Measurements from ENCODE around the gene IGSF9.

Gene IGSF9

DNA sequence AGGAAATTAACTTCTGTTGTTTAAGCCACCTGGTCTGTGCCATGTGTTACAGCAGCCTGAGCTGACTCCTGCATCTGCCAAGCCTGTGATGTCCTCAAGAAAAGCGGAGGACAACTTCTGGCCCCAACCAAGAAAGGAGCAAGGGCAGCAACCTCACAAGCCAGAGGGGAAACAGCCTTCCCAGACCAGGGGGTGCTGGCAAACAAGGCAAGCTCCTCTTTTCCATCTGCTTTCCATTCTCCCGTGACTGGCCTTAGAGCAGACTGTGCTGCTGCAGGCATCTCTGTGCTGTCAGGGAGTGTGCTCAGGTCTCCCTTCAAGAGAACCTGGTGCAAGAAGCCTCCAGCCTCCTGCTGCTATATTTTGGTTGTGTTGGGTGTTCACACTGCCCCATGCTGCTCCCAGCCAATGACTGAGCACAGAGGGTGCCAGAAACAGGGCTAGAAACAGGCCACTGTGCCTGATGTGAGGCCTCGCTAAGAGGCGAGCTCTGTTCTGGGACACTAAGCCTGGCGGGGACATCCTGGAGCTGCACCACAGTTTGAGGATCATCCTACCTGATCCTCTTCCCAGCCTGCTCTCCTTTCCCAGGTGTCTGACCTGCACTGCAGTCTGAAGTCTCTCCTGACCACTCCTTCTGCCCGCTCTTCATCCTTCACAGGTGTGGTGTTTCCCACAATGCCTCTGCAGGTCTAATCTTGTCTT, 36.1 kb upstream of the IGSF9 start:
- no peak for TF ChIP-seq GATA3 (IDR thresholded peaks at IDR 0.05; ENCODE audit: low read depth, low read length)
- no peak for TF ChIP-seq GATA2 (IDR thresholded peaks at IDR 0.05; ENCODE audit: low read depth, low read length)

DNA sequence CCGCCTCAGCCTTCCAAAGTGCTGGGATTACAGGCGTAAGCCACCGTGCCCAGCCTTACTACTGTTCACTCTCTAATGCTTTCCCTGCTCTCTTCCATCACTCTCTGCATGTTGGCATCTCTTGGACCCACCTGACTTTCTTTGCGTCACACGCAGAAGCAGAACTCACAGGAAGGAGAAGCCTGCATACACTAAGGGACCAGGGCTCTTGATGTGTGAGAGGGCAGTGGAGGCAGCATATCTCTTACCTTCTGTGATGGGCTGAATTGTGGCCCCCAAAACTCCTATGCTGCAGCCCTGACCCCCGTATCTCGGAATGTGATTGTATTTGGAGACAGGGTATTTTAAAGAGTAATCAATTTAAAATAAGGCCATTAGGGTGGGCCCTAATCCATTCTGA, 35.4 kb upstream of the IGSF9 start:
- TF ChIP-seq GATA3 (IDR thresholded peaks at IDR 0.05; ENCODE audit: low read depth, low read length) (no peak), GATA2 (IDR thresholded peaks at IDR 0.05; ENCODE audit: low read depth, low read length) (no peak)

DNA sequence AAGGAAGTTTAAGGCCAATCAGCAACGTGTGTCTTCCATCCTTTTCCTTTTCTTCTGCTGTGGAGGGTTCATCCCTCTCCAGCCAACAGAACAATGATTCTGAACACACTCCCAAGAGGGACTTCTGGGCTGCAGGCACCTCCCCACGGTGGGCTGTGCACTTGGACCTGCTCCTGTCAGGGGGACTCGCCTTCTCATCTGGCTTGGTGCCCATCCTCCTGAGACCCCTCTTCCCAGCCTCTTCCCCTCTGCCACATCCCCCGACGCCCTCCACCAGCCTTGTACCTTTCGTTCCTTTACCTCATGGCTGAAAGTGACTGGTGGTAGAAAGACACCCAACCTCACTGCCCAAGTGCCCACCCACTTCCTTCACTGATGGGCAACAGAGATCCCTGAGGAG, 34.7 kb upstream of the IGSF9 start:
- TF ChIP-seq GATA3 (IDR thresholded peaks at IDR 0.05; ENCODE audit: low read depth, low read length) (no peak), GATA2 (IDR thresholded peaks at IDR 0.05; ENCODE audit: low read depth, low read length) (no peak)

- TF ChIP-seq GATA3 (IDR thresholded peaks at IDR 0.05; ENCODE audit: low read depth, low read length) (no peak), GATA2 (IDR thresholded peaks at IDR 0.05; ENCODE audit: low read depth, low read length) (no peak)
Measured at GRCh38 chr1:159979257-159979656, 33.8 kb upstream of the IGSF9 start.

DNA sequence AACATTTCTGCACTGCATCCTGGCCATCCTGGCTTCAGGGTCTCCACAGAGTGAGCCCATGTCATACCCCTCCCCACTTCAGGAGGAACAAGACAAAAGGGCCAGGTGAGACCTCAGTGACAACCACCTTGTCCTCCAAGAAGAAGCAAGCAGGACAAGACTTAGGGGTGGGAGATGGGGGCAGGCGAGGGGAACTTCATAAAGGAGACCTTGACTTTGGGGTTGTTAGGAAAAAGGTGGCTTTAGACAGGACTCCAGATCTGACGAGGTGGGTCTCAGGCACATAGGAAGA, 32.6 kb upstream of the IGSF9 start:
- no peak for TF ChIP-seq GATA3 (IDR thresholded peaks at IDR 0.05; ENCODE audit: low read depth, low read length)
- no peak for TF ChIP-seq GATA2 (IDR thresholded peaks at IDR 0.05; ENCODE audit: low read depth, low read length)

DNA sequence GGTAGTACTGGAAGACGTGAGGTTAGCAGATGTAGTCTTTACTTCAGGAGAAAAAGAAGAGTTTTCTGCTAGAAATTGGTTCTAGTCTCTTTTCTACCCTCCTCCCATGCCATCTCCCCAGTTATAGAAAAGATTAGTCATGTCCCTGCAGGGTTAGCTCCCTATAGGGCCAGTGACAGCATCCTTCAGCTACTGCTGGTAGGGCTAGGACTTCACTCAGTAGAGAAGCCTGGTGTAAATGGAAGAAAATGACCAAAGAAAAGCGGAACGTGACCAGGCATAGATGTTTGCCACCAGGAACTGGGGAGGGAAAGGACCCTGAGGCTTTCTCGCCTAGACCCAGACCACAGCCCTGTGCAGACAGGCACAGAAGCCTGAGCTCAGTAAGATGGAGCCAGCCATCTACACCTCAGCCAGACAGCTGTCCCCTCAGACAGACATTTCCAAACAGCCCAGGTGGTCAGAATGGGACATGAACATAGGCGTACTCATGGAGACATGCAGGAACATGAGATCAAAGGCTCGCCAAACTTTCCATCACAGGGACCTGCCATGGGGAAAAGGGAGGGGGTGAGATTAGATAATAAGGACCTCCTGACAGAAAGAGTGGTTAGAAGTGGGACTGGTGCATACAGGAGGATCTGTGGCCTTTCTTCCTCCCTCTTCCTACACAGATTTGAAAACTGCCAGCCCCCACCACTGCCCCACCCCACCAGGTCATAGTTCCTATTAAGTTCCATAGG, 32.1 kb upstream of the IGSF9 start:
- TF ChIP-seq GATA3 (IDR thresholded peaks at IDR 0.05; ENCODE audit: low read depth, low read length) (no peak), GATA2 (IDR thresholded peaks at IDR 0.05; ENCODE audit: low read depth, low read length) (no peak)

DNA sequence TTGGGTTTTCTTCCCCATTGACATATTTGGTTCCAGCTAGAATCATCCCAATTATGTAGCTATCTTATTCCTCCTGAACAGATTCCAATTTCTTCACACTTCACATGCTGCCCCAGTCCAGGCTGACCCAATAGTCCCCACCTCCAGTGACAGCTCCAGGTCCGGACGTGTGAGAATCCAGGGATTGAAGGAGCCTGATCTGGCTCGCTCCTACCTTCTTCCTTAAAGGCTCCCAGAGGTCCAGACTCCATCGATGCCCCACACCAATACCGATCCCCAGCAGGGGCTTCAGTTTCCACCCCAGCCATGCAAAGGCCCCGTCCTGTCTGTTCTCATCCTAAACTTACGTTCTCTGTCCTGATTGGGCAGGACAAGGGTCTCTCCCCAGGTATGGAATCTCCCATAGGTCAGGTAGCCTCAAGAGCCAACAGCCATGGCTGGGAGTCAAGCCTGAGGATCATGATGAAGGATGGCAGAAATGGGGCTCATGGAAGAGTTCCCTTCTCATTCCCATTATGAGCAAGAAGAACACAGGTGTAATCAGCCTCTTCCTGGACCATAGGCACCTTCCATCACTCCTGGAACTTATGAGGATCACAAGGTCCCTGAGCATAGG, 29.0 kb upstream of the IGSF9 start:
- TF ChIP-seq GATA2 (IDR thresholded peaks at IDR 0.05; ENCODE audit: low read depth, low read length) (no peak), GATA3 (IDR thresholded peaks at IDR 0.05; ENCODE audit: low read depth, low read length) (no peak)

- TF ChIP-seq GATA3 (IDR thresholded peaks at IDR 0.05; ENCODE audit: low read depth, low read length): no peak
- no peak for TF ChIP-seq GATA2 (IDR thresholded peaks at IDR 0.05; ENCODE audit: low read depth, low read length)
Measured at GRCh38 chr1:159973350-159973940, 28.0 kb upstream of the IGSF9 start.

DNA sequence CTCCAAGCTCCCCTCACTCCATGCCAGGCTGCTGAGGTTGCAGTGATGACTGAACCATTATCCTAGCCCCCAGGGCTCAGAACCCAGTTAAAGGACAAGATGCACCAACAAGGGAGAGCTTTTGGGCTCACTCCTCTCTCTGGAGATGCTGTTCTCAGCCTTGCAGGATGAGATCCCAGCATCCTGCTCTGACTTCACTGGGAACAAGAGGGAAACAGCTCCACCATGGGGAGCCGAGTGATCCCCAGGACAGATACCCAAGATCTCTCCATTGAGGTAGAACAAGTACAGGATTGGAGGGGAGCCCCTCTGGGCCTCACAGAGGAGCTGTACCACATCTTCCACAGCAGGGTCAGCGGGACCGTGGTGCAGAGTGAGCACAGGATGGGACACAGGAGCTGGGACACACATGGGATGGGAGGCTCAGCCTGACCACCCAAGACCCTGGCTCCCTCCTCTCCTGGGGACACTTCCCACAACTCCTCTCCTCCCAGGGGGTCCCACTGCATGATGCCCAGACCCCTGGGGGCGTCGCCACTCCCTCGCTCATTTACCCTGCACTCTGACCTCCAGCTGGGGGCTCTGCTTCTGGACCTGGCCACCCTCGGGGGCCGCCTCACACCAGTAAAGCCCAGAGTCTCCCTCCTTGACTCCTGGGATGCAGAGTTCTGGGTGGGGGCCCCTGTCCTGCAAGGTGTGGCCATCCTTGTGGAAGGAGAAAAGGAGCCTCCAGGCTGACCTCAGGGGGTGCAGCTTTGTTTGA, 27.2 kb upstream of the IGSF9 start:
- TF ChIP-seq GATA2 (IDR thresholded peaks at IDR 0.05; ENCODE audit: low read depth, low read length) (no peak), GATA3 (IDR thresholded peaks at IDR 0.05; ENCODE audit: low read depth, low read length) (no peak)

GRCh38 chr1:159970932-159971342, 25.5 kb upstream of the IGSF9 start:
- no peak for TF ChIP-seq GATA2 (IDR thresholded peaks at IDR 0.05; ENCODE audit: low read depth, low read length)
- TF ChIP-seq GATA3 (IDR thresholded peaks at IDR 0.05; ENCODE audit: low read depth, low read length): no peak

DNA sequence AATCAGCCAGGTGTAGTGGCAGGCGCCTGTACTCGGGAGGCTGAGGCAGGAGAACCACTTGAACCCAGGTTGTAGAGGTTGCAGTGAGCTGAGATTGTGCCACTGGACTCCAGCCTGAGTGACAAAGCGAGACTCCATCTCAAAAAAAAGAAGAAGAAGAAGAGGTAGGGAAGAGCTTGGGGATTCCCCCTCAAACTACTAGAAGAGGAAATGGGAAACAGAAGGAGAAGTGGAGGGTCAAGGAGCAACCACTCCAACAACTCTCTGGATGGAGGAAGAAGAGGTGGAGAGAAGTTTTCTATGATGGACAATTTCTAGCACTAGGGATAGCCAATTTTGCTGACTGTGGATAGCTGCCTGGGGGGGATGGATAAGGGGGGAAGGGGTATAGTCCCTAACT, 23.5 kb upstream of the IGSF9 start:
- TF ChIP-seq GATA2 (IDR thresholded peaks at IDR 0.05; ENCODE audit: low read depth, low read length) (no peak), GATA3 (IDR thresholded peaks at IDR 0.05; ENCODE audit: low read depth, low read length) (no peak)

DNA sequence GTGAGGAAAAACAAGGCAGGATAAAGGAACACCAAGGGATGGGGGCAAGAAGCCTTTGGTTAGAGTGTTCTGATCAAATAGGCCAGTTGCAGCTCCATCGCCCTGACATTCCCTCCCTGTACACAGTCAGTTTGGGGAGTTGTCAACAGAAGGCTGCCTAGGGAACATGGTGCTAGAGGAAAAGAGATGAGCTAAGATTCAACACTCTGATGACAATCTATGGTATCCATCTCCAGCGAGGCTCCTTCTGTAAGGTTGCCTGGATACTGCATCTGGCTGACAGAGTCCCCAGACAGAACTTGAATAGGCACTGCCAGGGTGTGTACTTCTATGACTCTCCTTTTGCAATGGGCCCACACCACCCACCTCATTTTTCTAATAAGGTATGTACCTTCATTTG, 19.9 kb upstream of the IGSF9 start:
- TF ChIP-seq GATA2 (IDR thresholded peaks at IDR 0.05; ENCODE audit: low read depth, low read length): no peak
- no peak for TF ChIP-seq GATA3 (IDR thresholded peaks at IDR 0.05; ENCODE audit: low read depth, low read length)

GRCh38 chr1:159964144-159964543, 18.7 kb upstream of the IGSF9 start:
- TF ChIP-seq GATA3 (IDR thresholded peaks at IDR 0.05; ENCODE audit: low read depth, low read length) (no peak), GATA2 (IDR thresholded peaks at IDR 0.05; ENCODE audit: low read depth, low read length) (no peak)

DNA sequence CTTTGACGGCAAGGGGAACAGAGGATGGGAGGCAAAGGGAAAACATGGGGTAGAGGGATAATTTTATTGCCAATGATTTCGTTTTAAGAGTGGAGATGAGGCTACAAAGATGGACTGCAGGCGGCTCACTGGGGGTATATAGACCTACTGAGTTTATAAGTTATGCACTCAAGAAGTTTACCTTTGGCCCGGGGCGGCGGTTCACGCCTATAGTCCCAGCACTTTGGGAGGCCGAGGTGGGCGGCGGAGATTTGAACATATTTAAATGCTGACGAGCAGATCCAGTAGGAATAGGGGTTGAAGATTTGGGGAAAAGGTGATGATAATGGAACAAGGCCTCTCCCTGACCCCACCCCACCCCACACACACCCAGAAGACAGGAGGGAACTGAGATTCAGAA, 16.8 kb upstream of the IGSF9 start:
- TF ChIP-seq GATA2 (IDR thresholded peaks at IDR 0.05; ENCODE audit: low read depth, low read length) (no peak), GATA3 (IDR thresholded peaks at IDR 0.05; ENCODE audit: low read depth, low read length) (no peak)

All from SH-SY5Y (cell line).